Measurements from ENCODE around the gene MRPL4. TPM values are rescaled to one million over a fixed set of nuclear protein-coding genes. Genes with fewer than 3 reads are reported as not detected.

The MRPL4 gene
- total and polyA plus RNA-seq, 4 donors = 21.5 to 74.8 (median 33.7) TPM

DNA sequence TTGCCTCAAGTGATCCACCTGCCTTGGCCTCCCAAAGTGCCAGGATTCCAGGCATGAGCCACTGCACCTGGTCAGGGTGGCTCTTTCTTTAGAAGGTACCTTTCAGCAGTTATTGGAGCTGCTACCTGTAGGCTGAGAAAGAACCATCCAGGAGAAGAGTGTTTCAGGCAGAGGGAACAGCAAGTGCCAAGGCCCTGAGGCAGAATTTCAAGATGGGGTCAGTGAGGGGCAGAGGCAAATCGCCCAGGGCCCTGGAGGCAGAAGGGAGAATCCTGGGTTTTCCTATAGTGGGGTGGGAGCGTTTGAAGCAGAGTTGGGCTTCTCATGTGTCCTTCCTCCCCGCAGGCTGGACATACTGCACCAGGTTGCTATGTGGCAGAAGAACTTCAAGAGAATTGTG, 2.2 kb downstream of the MRPL4 start:
- Histone ChIP-seq H3K9me3 (ENCODE audit: control insufficient read depth in 4 of 4, low read length in 3 of 4) (no peaks in the 10 kb centered on the region), H3K9ac (ENCODE audit: low read depth in 1 of 2, low read length in 2 of 2) (no peak overlapping the region), H3K27ac (ENCODE audit: low read depth in 1 of 2, low read length in 2 of 2) (no peak overlapping the region), H3K36me3 (ENCODE audit: control insufficient read depth in 4 of 4, insufficient read depth in 3 of 4, low read depth in 1 of 4, low read length in 3 of 4) (peaks cover 10 to 40% (median 23%) of the 10 kb centered on the region in 4 donors), H3K27me3 (ENCODE audit: control insufficient read depth in 4 of 4, insufficient read depth in 4 of 4, low read length in 3 of 4) (no peaks in the 10 kb centered on the region), H3K4me3 (ENCODE audit: low read depth in 1 of 3, low read length in 3 of 3) (no peak overlapping the region), H3K4me1 (ENCODE audit: control insufficient read depth in 4 of 4, insufficient read depth in 4 of 4, low read length in 3 of 4) (peaks cover 0 to 17% (median 11%) of the 10 kb centered on the region in 4 donors)
- no peak for DNase-seq (ENCODE audit: low spot score)
- WGBS = 96% methylated on average over 3 of the region's 3 CpGs
- TF ChIP-seq, protein P1, sequence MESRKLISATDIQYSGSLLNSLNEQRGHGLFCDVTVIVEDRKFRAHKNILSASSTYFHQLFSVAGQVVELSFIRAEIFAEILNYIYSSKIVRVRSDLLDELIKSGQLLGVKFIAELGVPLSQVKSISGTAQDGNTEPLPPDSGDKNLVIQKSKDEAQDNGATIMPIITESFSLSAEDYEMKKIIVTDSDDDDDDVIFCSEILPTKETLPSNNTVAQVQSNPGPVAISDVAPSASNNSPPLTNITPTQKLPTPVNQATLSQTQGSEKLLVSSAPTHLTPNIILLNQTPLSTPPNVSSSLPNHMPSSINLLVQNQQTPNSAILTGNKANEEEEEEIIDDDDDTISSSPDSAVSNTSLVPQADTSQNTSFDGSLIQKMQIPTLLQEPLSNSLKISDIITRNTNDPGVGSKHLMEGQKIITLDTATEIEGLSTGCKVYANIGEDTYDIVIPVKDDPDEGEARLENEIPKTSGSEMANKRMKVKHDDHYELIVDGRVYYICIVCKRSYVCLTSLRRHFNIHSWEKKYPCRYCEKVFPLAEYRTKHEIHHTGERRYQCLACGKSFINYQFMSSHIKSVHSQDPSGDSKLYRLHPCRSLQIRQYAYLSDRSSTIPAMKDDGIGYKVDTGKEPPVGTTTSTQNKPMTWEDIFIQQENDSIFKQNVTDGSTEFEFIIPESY (IDR thresholded peaks at IDR 0.05) = no peak
- TF ChIP-seq HNF4G (IDR thresholded peaks at IDR 0.05) (no peak), SP1 (IDR thresholded peaks at IDR 0.05) (no peak), GABPA (IDR thresholded peaks at IDR 0.05 in 1 of 2, conservative IDR thresholded peaks at IDR 0.05 in 1 of 2) (no peak), HNF4A (conservative IDR thresholded peaks at IDR 0.05) (no peak), RXRA (IDR thresholded peaks at IDR 0.05) (no peak), TAF1 (conservative IDR thresholded peaks at IDR 0.05) (no peak), FOXA2 (IDR thresholded peaks at IDR 0.05) (no peak), RAD21 (IDR thresholded peaks at IDR 0.05) (no peak), EGR1 (IDR thresholded peaks at IDR 0.05; ENCODE audit: low read depth in 2 of 2) (no peak)
- TF ChIP-seq, protein P2, sequence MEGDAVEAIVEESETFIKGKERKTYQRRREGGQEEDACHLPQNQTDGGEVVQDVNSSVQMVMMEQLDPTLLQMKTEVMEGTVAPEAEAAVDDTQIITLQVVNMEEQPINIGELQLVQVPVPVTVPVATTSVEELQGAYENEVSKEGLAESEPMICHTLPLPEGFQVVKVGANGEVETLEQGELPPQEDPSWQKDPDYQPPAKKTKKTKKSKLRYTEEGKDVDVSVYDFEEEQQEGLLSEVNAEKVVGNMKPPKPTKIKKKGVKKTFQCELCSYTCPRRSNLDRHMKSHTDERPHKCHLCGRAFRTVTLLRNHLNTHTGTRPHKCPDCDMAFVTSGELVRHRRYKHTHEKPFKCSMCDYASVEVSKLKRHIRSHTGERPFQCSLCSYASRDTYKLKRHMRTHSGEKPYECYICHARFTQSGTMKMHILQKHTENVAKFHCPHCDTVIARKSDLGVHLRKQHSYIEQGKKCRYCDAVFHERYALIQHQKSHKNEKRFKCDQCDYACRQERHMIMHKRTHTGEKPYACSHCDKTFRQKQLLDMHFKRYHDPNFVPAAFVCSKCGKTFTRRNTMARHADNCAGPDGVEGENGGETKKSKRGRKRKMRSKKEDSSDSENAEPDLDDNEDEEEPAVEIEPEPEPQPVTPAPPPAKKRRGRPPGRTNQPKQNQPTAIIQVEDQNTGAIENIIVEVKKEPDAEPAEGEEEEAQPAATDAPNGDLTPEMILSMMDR (IDR thresholded peaks at IDR 0.05; ENCODE audit: low read depth, low read length, missing input control) = no peak
- TF ChIP-seq, protein P3, sequence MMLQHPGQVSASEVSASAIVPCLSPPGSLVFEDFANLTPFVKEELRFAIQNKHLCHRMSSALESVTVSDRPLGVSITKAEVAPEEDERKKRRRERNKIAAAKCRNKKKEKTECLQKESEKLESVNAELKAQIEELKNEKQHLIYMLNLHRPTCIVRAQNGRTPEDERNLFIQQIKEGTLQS (IDR thresholded peaks at IDR 0.05) = no peak
- TF ChIP-seq, protein P4, sequence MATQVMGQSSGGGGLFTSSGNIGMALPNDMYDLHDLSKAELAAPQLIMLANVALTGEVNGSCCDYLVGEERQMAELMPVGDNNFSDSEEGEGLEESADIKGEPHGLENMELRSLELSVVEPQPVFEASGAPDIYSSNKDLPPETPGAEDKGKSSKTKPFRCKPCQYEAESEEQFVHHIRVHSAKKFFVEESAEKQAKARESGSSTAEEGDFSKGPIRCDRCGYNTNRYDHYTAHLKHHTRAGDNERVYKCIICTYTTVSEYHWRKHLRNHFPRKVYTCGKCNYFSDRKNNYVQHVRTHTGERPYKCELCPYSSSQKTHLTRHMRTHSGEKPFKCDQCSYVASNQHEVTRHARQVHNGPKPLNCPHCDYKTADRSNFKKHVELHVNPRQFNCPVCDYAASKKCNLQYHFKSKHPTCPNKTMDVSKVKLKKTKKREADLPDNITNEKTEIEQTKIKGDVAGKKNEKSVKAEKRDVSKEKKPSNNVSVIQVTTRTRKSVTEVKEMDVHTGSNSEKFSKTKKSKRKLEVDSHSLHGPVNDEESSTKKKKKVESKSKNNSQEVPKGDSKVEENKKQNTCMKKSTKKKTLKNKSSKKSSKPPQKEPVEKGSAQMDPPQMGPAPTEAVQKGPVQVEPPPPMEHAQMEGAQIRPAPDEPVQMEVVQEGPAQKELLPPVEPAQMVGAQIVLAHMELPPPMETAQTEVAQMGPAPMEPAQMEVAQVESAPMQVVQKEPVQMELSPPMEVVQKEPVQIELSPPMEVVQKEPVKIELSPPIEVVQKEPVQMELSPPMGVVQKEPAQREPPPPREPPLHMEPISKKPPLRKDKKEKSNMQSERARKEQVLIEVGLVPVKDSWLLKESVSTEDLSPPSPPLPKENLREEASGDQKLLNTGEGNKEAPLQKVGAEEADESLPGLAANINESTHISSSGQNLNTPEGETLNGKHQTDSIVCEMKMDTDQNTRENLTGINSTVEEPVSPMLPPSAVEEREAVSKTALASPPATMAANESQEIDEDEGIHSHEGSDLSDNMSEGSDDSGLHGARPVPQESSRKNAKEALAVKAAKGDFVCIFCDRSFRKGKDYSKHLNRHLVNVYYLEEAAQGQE (IDR thresholded peaks at IDR 0.05) = no peak

DNA sequence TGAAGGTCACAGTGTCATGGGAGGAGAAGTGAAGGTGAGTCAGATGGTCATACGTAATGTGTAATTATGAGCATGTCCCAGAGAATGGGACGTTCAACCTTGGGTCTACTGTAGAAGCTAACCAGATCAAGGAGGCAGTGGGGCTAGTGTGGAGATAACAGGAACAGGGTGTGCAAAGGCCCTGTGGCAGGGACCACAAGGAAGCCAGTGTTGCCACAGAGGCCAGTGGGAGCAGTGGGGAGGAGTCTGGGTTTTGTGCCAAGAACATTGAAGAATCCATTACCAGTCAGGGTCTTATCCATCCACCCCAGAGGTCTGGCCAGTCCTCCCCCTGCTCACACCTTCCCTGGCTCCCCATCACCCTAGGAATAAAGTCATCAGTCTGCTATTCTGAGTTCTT, 3.3 kb downstream of the MRPL4 start:
- Histone ChIP-seq H3K27ac (ENCODE audit: low read depth in 1 of 2, low read length in 2 of 2) (no peak overlapping the region), H3K4me1 (ENCODE audit: control insufficient read depth in 4 of 4, insufficient read depth in 4 of 4, low read length in 3 of 4) (peaks cover 0 to 17% (median 9%) of the 10 kb centered on the region in 4 donors), H3K36me3 (ENCODE audit: control insufficient read depth in 4 of 4, insufficient read depth in 3 of 4, low read depth in 1 of 4, low read length in 3 of 4) (peaks cover 10 to 40% (median 23%) of the 10 kb centered on the region in 4 donors), H3K9ac (ENCODE audit: low read depth in 1 of 2, low read length in 2 of 2) (no peak overlapping the region), H3K4me3 (ENCODE audit: low read depth in 1 of 3, low read length in 3 of 3) (no peak overlapping the region), H3K9me3 (ENCODE audit: control insufficient read depth in 4 of 4, low read length in 3 of 4) (no peaks in the 10 kb centered on the region), H3K27me3 (ENCODE audit: control insufficient read depth in 4 of 4, insufficient read depth in 4 of 4, low read length in 3 of 4) (no peaks in the 10 kb centered on the region)
- 94% methylated on average over 2 of the region's 2 CpGs for WGBS
- no peak for DNase-seq (ENCODE audit: low spot score)
- no peak for TF ChIP-seq YY1 (IDR thresholded peaks at IDR 0.05)
- TF ChIP-seq, protein P5, sequence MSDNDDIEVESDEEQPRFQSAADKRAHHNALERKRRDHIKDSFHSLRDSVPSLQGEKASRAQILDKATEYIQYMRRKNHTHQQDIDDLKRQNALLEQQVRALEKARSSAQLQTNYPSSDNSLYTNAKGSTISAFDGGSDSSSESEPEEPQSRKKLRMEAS (IDR thresholded peaks at IDR 0.05) = no peak
- TF ChIP-seq NR2F2 (IDR thresholded peaks at IDR 0.05) = no peak
- no peak for TF ChIP-seq JUND (IDR thresholded peaks at IDR 0.05)
- TF ChIP-seq FOXA2 (IDR thresholded peaks at IDR 0.05) = no peak
- TF ChIP-seq HNF4G (IDR thresholded peaks at IDR 0.05) = no peak
- TF ChIP-seq, protein P1 (IDR thresholded peaks at IDR 0.05) = no peak
- no peak for TF ChIP-seq HNF4A (conservative IDR thresholded peaks at IDR 0.05)
- no peak for TF ChIP-seq RXRA (IDR thresholded peaks at IDR 0.05)
- TF ChIP-seq, protein P3 (IDR thresholded peaks at IDR 0.05) = no peak
- no peak for TF ChIP-seq FOXA1 (IDR thresholded peaks at IDR 0.05)
- TF ChIP-seq EGR1 (IDR thresholded peaks at IDR 0.05; ENCODE audit: low read depth in 2 of 2) = no peak
- no peak for TF ChIP-seq TAF1 (conservative IDR thresholded peaks at IDR 0.05)
- TF ChIP-seq, protein P2 (IDR thresholded peaks at IDR 0.05; ENCODE audit: low read depth, low read length, missing input control) = no peak
- no peak for TF ChIP-seq SP1 (IDR thresholded peaks at IDR 0.05)

All from liver (tissue), 9 donors.